Nephron progenitor cell (in vitro differentiated cells): ENCODE data around the gene PRKCZ.

Experiments used
- DNase-seq: peaks from one replicate; pipeline ENCODE4 v3.0.0; 2021
- H3K27ac Mint-ChIP-seq: 2 replicates; pipeline ENCODE4 v1.8.0; 2021; ENCODE audit warnings: mild to moderate bottlenecking, moderate library complexity, mixed read lengths
- H3K27me3 Mint-ChIP-seq: 2 replicates; pipeline ENCODE4 v1.8.0; 2021; ENCODE audit warnings: mild to moderate bottlenecking, low read depth, mixed read lengths; ENCODE audit not compliant: poor library complexity
- H3K36me3 Mint-ChIP-seq: 2 replicates; pipeline ENCODE4 v1.8.0; 2021; ENCODE audit warnings: low read depth, mixed read lengths
- H3K4me1 Mint-ChIP-seq: 2 replicates; pipeline ENCODE4 v1.8.0; 2021; ENCODE audit warnings: mixed read lengths
- H3K4me3 Mint-ChIP-seq: 2 replicates; pipeline ENCODE4 v1.8.0; 2021; ENCODE audit warnings: mild to moderate bottlenecking, moderate library complexity, mixed read lengths
- H3K9me3 Mint-ChIP-seq: 2 replicates; pipeline ENCODE4 v1.8.0; 2021; ENCODE audit warnings: mild to moderate bottlenecking, moderate library complexity, mixed read lengths
- TF ChIP-seq, protein P1 (sequence below): fragments of 200-600 bp; sonication (generic); IDR thresholded peaks from 2 replicates; pipeline ENCODE4 v1.5.0; 2021; ENCODE audit warnings: antibody characterized with exemption

Gene PRKCZ

DNA sequence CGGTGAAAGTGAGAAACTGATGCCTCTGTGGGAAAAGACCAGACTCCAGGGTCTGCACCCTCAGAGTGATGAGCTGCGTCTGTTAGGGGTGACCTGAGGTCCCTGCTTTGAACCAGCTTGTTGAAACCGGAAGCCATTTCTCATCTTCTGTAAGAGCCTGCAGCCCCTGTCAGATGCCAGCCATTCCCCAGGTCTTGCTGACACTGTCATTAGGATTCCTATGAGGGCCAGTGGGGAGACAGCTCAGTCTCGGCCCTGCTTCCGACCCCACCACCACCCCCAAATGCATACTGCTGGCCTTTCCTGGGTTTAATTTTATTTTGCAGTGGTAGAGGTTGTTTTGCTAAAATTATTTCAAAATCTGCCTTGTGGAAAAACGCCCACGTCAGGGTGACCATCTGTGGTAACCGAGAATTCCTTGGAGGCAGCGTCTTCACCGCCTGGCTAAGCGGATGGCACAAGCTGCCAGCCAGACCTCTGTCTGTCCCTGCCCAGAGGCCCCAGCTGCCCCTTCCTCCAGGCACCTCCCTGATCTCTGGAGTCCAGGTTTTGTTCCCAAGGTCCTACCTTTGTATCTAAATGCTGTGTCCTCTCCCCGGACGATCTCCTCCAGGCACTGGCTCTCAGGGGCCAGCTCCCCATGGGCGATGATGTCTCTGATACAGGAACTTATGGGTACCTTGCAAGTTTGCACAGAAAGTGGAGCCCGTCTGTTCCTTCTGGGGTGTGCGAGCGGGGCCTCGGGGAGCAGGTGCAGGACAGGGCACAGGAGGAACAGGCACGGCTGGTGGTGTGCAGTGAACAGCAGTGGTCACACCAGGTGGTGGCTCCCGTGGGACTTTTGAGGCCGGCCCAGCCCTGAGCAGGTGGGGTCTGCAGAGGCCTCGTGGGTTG, 49.9 kb downstream of the PRKCZ start:
- no peak overlapping the region for H3K27ac Mint-ChIP-seq
- peaks cover 16% of the 10 kb centered on the region for H3K36me3 Mint-ChIP-seq
- TF ChIP-seq, protein P1, sequence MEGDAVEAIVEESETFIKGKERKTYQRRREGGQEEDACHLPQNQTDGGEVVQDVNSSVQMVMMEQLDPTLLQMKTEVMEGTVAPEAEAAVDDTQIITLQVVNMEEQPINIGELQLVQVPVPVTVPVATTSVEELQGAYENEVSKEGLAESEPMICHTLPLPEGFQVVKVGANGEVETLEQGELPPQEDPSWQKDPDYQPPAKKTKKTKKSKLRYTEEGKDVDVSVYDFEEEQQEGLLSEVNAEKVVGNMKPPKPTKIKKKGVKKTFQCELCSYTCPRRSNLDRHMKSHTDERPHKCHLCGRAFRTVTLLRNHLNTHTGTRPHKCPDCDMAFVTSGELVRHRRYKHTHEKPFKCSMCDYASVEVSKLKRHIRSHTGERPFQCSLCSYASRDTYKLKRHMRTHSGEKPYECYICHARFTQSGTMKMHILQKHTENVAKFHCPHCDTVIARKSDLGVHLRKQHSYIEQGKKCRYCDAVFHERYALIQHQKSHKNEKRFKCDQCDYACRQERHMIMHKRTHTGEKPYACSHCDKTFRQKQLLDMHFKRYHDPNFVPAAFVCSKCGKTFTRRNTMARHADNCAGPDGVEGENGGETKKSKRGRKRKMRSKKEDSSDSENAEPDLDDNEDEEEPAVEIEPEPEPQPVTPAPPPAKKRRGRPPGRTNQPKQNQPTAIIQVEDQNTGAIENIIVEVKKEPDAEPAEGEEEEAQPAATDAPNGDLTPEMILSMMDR: no peak
- peaks cover 14% of the 10 kb centered on the region for H3K27me3 Mint-ChIP-seq
- H3K9me3 Mint-ChIP-seq: peaks cover 12% of the 10 kb centered on the region
- no peak for DNase-seq
- peaks cover 63% of the 10 kb centered on the region for H3K4me1 Mint-ChIP-seq
- peak overlapping the region; percentile 28 for H3K4me3 Mint-ChIP-seq

- H3K27me3 Mint-ChIP-seq: peaks cover 14% of the 10 kb centered on the region
- H3K9me3 Mint-ChIP-seq: peaks cover 12% of the 10 kb centered on the region
- H3K36me3 Mint-ChIP-seq: peaks cover 16% of the 10 kb centered on the region
- no peak overlapping the region for H3K4me3 Mint-ChIP-seq
- TF ChIP-seq, protein P1: no peak
- H3K27ac Mint-ChIP-seq: no peak overlapping the region
- peaks cover 63% of the 10 kb centered on the region for H3K4me1 Mint-ChIP-seq
- no peak for DNase-seq
These were observed 50.5 kb downstream of the PRKCZ start for GRCh38 chr1:2100780-2101108.

- peaks cover 14% of the 10 kb centered on the region for H3K27me3 Mint-ChIP-seq
- no peak for DNase-seq
- no peak overlapping the region for H3K4me3 Mint-ChIP-seq
- TF ChIP-seq, protein P1: no peak
- no peak overlapping the region for H3K27ac Mint-ChIP-seq
- peaks cover 12% of the 10 kb centered on the region for H3K9me3 Mint-ChIP-seq
- peaks cover 57% of the 10 kb centered on the region for H3K4me1 Mint-ChIP-seq
- H3K36me3 Mint-ChIP-seq: peaks cover 16% of the 10 kb centered on the region
These were observed 51.3 kb downstream of the PRKCZ start for GRCh38 chr1:2101531-2101930.

GRCh38 chr1:2101946-2102345, 51.7 kb downstream of the PRKCZ start:
- peaks cover 14% of the 10 kb centered on the region for H3K27me3 Mint-ChIP-seq
- TF ChIP-seq, protein P1: no peak

DNA sequence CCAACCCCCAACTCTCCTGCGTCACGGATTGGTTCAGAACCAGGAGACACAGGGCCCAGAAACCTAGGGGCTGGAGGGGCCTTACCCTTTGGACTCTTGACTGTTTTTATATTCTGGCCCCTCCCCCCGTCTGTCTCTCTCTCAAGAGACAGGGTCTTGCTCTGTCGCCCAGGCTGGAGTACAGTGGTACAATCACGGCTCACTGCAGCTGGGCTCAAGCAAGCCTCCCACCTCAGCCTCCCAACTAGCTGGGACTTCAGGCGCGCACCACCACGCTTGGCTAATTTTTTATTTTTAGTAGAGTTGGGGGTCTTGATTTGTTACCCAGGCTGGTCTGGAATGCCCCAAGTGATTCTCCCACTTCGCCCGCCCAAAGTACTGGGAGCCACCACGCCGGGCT, 52.5 kb downstream of the PRKCZ start:
- H3K36me3 Mint-ChIP-seq: peaks cover 15% of the 10 kb centered on the region
- H3K27me3 Mint-ChIP-seq: peaks cover 13% of the 10 kb centered on the region
- H3K27ac Mint-ChIP-seq: no peak overlapping the region
- peaks cover 64% of the 10 kb centered on the region for H3K4me1 Mint-ChIP-seq
- TF ChIP-seq, protein P1: no peak
- no peak overlapping the region for H3K4me3 Mint-ChIP-seq
- DNase-seq: no peak
- peaks cover 11% of the 10 kb centered on the region for H3K9me3 Mint-ChIP-seq

More at GRCh38 chr1:2101946-2102345, 51.7 kb downstream of the PRKCZ start:
- DNase-seq: no peak
- Mint-ChIP-seq H3K9me3 (peaks cover 12% of the 10 kb centered on the region), H3K36me3 (peaks cover 16% of the 10 kb centered on the region), H3K4me3 (no peak overlapping the region), H3K27ac (no peak overlapping the region), H3K4me1 (peaks cover 60% of the 10 kb centered on the region)
